Measurements from ENCODE around the gene TNNT3. TPM values are rescaled to one million over a fixed set of nuclear protein-coding genes. Genes with fewer than 3 reads are reported as not detected.
"Not testable (repeated sequence)": the region's sequence is repeated elsewhere in the genome, so short reads cannot be mapped to it uniquely, and the experiment has no call there.

TNNT3 gene
- total RNA-seq, 4 donors from 2014 or later: 4.6 to 21.3 (median 14.4) TPM

DNA sequence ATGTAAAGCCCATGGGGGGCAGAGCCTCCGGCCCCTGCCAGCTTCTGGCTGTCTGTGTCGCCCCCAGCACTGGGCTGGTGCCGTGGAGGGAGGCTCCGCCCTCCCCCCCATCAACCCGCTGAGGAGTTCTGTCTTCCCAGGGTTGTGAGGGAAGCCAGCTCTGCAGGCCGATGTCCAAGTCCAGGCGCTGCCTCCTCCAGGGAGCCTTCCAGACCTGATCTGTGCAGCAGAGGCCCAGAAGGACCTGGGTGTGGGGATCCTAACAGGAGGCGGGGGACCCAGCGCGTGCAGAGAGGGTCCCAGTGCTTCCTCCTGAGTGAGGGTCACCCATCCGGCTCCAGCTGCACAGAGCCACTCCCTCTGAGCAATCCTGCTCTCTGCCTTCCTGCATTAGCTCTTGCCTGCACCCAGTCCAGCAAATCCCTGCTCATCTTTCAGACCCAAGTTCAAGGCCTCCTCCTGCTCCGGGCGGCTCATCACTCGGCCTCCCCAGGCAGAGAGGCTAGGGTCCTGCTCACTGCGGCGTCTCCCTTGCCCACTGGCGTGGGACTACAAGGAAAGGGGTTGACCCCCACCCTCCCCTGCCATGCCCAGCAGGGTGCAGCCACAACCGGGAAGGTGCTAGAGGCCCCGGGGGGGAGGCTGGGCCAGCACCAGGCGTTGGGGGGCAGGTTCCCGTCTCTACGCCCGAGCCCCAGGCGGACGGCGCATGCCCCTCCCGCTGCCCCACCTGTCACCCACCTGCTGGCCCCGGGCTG lies 44.2 kb upstream of the TNNT3 start:
- TF ChIP-seq, protein P1, sequence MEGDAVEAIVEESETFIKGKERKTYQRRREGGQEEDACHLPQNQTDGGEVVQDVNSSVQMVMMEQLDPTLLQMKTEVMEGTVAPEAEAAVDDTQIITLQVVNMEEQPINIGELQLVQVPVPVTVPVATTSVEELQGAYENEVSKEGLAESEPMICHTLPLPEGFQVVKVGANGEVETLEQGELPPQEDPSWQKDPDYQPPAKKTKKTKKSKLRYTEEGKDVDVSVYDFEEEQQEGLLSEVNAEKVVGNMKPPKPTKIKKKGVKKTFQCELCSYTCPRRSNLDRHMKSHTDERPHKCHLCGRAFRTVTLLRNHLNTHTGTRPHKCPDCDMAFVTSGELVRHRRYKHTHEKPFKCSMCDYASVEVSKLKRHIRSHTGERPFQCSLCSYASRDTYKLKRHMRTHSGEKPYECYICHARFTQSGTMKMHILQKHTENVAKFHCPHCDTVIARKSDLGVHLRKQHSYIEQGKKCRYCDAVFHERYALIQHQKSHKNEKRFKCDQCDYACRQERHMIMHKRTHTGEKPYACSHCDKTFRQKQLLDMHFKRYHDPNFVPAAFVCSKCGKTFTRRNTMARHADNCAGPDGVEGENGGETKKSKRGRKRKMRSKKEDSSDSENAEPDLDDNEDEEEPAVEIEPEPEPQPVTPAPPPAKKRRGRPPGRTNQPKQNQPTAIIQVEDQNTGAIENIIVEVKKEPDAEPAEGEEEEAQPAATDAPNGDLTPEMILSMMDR (IDR thresholded peaks at IDR 0.05): no peak
- no peak for DNase-seq (ENCODE audit: low spot score)
- ATAC-seq (ENCODE audit: low FRiP score): no peak

DNA sequence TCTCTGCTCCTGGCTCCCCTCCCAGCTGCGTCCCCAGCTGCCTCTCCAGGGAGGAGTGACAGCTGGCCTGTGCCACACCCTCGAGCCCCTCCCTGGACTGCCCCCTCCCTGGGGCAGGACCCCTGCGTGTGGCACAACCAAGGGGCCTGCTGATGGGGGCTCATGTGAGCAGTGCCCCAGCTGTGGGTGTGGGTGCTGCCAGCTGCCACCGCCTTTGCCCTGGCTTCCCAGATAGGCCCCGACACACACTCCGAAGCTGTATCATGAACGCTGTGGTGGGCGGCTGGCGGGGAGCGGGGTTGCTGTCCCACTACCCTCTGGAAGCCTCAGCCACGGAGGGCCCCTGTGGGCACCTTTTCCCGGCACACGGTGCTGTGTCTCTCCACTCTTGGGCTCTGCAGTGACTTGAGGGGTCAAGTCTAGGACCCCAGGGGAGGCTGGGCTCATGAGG lies 43.6 kb upstream of the TNNT3 start:
- DNase-seq (ENCODE audit: low spot score); ATAC-seq (ENCODE audit: low FRiP score): not testable (repeated sequence)

DNA sequence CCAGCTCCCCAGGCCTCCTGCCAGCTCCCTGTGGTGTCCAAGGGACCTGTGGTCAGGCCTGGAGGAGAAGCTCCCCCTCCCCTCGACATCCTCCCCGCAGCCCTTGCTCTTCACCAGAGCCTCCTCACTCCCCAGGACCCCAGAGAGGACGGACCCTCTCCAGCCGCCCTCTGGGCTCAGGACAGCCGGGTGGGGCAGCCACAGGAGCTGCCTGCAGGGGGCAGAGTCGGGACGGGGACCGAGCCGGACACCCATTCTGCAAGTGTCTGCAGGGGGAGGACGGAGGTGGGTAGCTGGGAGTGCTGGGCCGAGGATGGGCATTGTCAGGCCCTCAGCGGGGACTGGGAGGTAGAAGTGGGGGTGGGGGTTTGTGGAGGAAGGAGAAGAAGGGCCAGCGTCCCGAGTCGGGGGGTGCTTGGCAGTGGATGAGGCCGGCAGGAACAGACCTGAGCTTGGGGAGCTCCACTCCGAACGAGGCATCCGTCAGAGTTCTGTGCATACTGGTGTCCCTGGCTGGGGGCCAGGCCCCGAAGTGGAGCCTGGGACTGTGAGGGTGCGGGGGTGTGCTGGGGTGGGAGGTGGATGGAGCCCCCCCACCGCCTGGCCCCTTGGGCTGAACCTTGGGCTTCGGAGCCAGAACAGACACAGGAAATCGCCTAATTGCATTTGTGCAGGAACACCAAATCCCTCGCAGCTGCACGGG lies 43.0 kb upstream of the TNNT3 start:
- DNase-seq (ENCODE audit: low spot score) (no peak), ATAC-seq (ENCODE audit: low FRiP score) (no peak)
- TF ChIP-seq, protein P1 (IDR thresholded peaks at IDR 0.05): no peak

DNA sequence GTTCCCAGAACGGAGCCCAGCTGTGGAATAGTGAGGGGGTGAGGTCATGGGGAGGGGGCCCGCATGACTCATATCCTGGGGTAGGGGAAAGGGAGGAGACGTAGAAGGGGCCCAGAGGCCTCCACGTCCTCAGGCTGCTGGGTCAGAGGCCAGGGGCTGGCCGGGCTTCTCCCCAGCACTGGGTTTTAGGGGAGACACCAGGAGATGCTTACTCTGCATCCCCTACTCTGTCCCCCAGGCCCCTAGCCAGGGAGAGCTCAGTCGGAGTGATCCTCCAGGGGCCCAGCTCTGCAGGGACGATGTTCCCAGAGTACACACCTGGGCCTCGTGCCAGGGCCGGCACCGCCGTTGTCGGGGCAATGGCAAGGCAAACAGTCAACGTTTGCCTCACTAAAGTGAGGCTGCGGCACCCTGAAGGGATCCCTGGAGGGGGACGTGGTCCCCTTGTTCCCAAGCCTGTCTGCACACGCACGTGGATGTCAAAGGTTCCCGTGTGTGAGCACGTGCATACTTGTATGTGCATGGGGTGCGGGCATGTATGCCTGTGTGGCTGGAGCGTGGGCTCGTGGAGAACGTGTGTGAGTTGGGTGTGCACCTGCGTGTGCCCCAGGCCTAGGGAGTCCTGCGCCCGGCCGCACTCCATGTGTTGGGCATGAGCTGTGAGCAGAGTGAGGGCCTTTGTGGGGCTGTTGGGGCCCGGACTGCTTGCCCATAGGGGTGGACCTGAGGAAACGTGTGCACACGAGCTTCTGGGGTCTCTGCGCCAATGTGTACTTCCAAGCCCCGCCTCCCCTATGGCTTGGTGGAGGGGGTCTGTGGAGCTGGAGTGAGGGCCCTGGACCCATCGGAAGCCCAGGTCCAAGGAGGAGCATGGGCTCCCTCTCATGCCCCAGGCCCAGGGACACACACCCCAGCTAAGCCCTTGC lies 42.0 kb upstream of the TNNT3 start:
- TF ChIP-seq, protein P1 (IDR thresholded peaks at IDR 0.05): no peak
- DNase-seq (ENCODE audit: low spot score) (no peak), ATAC-seq (ENCODE audit: low FRiP score) (no peak)

DNA sequence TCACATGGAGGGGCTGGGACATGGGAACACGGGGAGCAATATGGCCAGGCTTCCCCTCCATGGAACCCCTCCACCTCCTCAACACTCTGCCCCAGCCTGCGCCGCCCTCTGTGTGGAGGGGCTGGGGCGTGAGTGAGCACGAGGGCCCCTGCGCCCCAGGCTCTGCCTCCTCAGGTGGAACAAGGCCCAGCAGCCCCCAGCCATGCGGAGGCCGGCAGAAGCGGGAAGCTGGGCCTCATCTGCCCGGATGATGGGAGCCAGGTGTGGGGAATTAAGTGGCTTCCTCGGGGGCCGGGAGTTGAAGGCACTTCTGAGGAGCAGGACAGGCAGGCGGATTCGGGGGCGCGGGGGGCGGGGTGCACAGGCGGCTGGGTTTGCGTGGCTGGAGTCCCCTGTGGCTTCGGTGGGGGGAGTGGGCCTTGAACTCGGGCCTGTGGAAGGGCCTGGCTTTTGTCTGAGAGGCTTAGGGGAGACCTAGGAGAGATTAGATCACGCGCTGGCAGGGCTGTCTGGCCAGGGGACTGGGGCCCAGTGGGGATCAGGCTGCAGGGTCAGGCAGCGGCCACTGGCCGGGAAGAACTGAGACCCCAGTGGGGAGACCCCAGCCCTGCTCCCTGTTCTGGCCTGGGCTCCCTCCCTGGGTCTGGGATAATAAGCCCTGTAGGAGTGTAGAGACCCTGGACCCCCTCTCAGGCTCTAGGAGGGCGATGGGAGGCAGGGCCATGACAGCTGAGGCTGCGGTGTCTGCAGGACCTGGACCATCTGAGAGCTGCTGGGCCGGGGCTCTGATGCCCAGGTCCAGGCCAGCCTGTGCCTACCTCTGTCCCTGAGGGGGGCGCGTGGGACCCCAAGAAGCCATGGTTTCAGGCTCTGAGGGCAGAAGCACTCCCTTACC lies 41.1 kb upstream of the TNNT3 start:
- TF ChIP-seq, protein P1 (IDR thresholded peaks at IDR 0.05): no peak
- ATAC-seq (ENCODE audit: low FRiP score) (no peak), DNase-seq (ENCODE audit: low spot score) (no peak)

DNA sequence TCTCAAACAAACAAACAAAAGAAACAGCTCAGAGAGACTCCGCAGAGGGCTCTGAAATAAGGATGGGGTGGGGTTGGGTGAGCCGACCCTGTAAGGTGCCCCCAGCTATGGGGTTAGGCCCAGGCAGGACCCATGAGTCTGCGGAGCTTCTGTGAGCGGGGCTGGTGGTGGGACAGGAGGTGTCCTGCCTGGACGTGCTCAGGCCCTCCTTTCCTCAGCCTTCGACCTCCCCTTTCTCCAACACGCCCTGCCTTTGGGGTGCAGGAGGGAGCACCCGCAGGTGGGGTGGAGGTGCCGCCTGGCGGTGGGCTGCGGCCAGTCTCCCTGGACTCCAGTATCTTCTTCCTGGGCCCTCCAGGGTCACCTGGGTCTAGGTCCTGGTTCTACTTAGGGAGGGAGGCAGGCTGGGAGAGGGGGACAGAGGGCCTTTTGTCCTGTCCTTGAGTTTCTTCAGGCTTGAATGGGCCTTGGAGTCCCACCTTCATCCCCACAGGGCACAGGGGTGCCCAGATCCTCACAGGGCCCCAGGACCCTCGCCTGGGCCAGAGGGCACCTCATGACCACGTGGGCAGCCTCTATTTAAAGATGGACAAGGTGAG lies 40.1 kb upstream of the TNNT3 start:
- DNase-seq (ENCODE audit: low spot score) (no peak), ATAC-seq (ENCODE audit: low FRiP score) (no peak)
- TF ChIP-seq, protein P1 (IDR thresholded peaks at IDR 0.05): no peak

All from omental fat pad (tissue), 4 donors.